ACC112 (cell line): ENCODE measurements around the gene ZBP1.

Experiments
- H2AFZ ChIP-seq: fragments of 200-600 bp; sonication (generic); one replicate; pipeline ENCODE4 v1.6.0; 2017; ENCODE audit warnings: antibody characterized with exemption, low read length; ENCODE audit not compliant: unreplicated experiment
- H3K27ac ChIP-seq: fragments of 200-600 bp; sonication (generic); 2 replicates; pipeline ENCODE4 v1.5.1; 2014; ENCODE audit warnings: low read depth, mild to moderate bottlenecking, antibody characterized with exemption, low read length, moderate library complexity
- H3K27me3 ChIP-seq: fragments of 200-600 bp; sonication (generic); 2 replicates; pipeline ENCODE4 v1.6.1; 2014; ENCODE audit warnings: mild to moderate bottlenecking, antibody characterized with exemption, low read length, moderate library complexity, mixed read lengths; ENCODE audit not compliant: insufficient read depth
- H3K36me3 ChIP-seq: fragments of 200-600 bp; sonication (generic); 2 replicates; pipeline ENCODE4 v1.6.1; 2016; ENCODE audit warnings: mild to moderate bottlenecking, antibody characterized with exemption, low read length, moderate library complexity, mixed read lengths; ENCODE audit not compliant: insufficient read depth
- H3K4me1 ChIP-seq: fragments of 200-600 bp; sonication (generic); one replicate; pipeline ENCODE4 v1.6.1; 2016; ENCODE audit warnings: low read length, mixed read lengths; ENCODE audit not compliant: insufficient read depth, unreplicated experiment, control insufficient read depth
- H3K4me3 ChIP-seq: fragments of 200-600 bp; sonication (generic); 2 replicates; pipeline ENCODE4 v1.5.1; 2014; ENCODE audit warnings: mild to moderate bottlenecking, low read depth, low read length
- H3K79me2 ChIP-seq: fragments of 200-600 bp; sonication (generic); one replicate; pipeline ENCODE4 v1.6.0; 2016; ENCODE audit warnings: low read length; ENCODE audit not compliant: control insufficient read depth, unreplicated experiment, insufficient read depth

The ZBP1 gene

GRCh38 chr20:57558614-57559288, 61.5 kb downstream of the ZBP1 start:
- Histone ChIP-seq H2AFZ (no peak overlapping the region), H3K4me1 (no peaks in the 10 kb centered on the region), H3K27ac (no peak overlapping the region), H3K79me2 (no peaks in the 10 kb centered on the region), H3K27me3 (peaks cover 92% of the 10 kb centered on the region), H3K36me3 (no peaks in the 10 kb centered on the region), H3K4me3 (no peak overlapping the region)

DNA sequence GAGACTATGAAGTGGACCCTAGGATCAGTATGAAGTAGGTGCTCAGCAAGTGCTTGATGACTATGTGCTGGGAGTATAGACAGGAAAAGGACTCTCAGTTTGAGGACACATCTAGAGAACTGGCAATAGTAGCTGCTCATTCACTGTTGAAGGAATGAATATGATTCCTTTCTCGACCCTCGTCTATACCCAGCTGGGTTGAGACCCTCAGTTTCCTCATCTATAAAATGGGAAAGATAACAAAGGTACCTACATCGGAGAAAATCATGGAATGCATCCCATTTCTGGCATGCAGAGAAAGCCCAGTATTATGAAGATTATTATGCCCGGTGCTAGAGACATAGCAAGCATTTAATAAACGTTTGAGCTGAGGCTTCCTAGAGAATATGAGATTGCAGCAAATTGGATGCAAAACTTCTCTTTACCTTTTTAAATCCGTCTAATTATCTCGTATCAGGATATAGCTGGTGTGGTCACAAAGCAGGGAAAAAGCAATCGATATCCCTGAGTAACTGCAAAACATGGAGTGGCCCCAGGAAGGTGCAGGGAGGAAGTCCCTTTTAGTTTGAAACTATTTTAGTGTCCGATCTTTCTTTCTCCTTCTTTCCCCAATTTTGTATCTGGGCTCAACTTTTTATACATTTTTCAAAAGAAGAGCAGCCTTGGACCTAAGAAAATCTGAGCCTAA, 62.2 kb downstream of the ZBP1 start:
- H3K36me3 ChIP-seq, result no peaks in the 10 kb centered on the region
- H2AFZ ChIP-seq, result no peak overlapping the region
- H3K4me1 ChIP-seq, result no peaks in the 10 kb centered on the region
- H3K79me2 ChIP-seq, result no peaks in the 10 kb centered on the region
- H3K4me3 ChIP-seq, result no peak overlapping the region
- H3K27ac ChIP-seq, result no peak overlapping the region
- peaks cover 92% of the 10 kb centered on the region for H3K27me3 ChIP-seq

DNA sequence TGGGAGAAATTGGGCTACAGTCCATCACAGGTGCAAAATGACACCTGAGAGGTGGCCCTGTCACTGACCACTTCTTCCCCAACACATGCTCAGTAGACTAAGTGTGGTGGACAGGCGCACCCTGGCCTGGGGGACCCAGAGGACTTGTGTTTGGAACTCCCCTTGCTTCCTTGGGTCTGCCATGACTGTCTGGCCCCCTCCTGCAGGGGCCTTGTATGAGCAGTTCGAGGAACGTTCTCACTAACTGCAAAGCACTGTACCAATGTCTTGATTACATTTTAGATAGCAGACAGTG, 63.3 kb downstream of the ZBP1 start:
- Histone ChIP-seq H3K4me1 (no peaks in the 10 kb centered on the region), H3K36me3 (no peaks in the 10 kb centered on the region), H3K4me3 (no peak overlapping the region), H3K27ac (no peak overlapping the region), H3K79me2 (no peaks in the 10 kb centered on the region), H2AFZ (no peak overlapping the region), H3K27me3 (peaks cover 94% of the 10 kb centered on the region)

GRCh38 chr20:57555457-57556184, 64.6 kb downstream of the ZBP1 start:
- Histone ChIP-seq H3K36me3 (no peaks in the 10 kb centered on the region), H3K27me3 (peaks cover 84% of the 10 kb centered on the region), H3K79me2 (no peaks in the 10 kb centered on the region), H2AFZ (no peak overlapping the region), H3K4me3 (no peak overlapping the region), H3K27ac (no peak overlapping the region), H3K4me1 (no peaks in the 10 kb centered on the region)
